Measurements from ENCODE around the gene AKAP7. TPM values are rescaled to one million over a fixed set of nuclear protein-coding genes. Genes with fewer than 3 reads are reported as not detected.

Gene AKAP7
- total and polyA plus RNA-seq, 5 experiments from 2014 or later = 13.7 to 20.9 (median 15.6) TPM

DNA sequence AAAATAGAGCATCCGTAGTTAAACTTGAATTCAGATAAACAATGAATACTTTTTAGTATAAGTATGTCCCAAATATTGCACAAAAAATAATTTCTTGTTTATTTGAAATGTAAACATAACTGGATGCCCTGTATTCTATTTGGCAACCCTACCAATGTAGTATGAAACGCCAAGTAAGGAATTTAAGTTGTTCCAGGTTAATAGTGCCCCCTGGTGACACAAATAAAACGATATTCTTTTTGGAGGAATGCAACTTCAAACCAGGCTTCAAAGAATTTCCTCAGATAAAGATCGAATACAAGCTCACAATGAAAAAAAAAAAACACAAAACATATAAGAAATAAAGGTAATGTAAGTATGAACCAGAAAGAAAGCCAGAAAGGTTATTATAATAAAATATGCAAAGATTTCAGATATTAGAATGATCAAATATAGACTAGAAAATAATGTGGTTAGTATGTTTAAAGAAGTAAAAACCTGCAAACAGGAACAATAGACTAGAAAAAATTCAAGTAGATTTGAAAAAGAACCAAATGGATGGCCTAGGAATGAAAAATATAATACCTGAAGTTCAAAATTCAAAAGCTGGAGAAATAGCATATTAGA lies 18.4 kb upstream of the AKAP7 start:
- H3K27me3 Mint-ChIP-seq = no peaks in the 10 kb centered on the region
- POLR2A ChIA-PET = interaction anchor here (2.3 kb wide), 1 partner anchor 231 kb away, joined by 7 read pairs; no protein-coding TSS in a partner anchor
- ATAC-seq = no peak
- H3K4me1 Mint-ChIP-seq = peaks cover 0 to 7% (median 0%) of the 10 kb centered on the region in 4 donors
- H3K27ac Mint-ChIP-seq = no peak overlapping the region
- no peaks in the 10 kb centered on the region for H3K36me3 Mint-ChIP-seq
- no peak overlapping the region for H3K4me3 Mint-ChIP-seq
- DNase-seq = peak in 5 of 10 donors; percentile 4 to 49 (median 49)
- H3K9me3 Mint-ChIP-seq = no peaks in the 10 kb centered on the region

DNA sequence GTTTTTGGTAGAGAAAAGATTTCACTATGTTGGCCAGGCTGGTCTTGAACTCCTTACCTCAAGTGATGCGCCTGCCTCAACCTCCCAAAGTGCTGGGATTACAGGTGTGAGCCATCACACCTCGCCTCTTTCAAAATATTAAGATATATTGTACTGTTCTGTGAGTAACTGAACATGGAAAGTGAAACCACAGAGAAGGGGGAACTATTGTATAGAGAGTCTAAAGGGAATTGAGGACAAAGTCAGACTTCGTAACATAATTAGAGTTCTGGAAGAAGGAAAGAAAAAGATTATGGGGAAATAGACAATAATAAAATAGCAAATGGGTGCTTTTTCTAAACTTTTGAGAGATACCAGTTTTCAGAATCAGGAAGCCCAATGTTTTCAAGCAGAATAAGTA lies 17.4 kb upstream of the AKAP7 start:
- Mint-ChIP-seq H3K9me3 (no peaks in the 10 kb centered on the region), H3K36me3 (no peaks in the 10 kb centered on the region), H3K4me3 (no peak overlapping the region), H3K4me1 (peaks cover 0 to 7% (median 0%) of the 10 kb centered on the region in 4 donors), H3K27me3 (no peaks in the 10 kb centered on the region), H3K27ac (no peak overlapping the region)
- no peak for ATAC-seq
- POLR2A ChIA-PET = interaction anchor here (2.3 kb wide), 1 partner anchor 232 kb away, joined by 7 read pairs; no protein-coding TSS in a partner anchor
- no peak for DNase-seq

DNA sequence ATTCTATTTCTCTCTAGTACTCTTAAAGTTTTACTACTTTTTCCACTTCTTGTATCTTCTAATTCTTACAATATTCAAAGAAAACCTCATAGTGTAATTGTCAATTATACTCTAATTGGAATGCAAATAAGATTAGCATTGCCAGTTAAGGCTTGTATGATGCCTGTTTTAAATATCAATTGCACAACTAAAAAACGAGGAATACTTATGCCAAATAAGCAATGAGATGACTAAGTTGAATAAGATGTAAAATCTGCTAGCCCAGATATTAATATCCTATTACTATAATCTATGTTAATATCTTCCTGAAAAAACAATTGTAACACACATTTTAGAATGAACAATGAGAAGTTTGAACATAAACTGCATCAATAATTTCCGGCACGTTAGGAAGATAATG lies 13.3 kb upstream of the AKAP7 start:
- ATAC-seq (no peak), DNase-seq (no peak)
- H3K4me1 Mint-ChIP-seq = peaks cover 0 to 7% (median 1%) of the 10 kb centered on the region in 4 donors
- H3K4me3 Mint-ChIP-seq = no peak overlapping the region
- H3K27me3 Mint-ChIP-seq = peaks cover 0 to 6% (median 0%) of the 10 kb centered on the region in 5 donors
- H3K9me3 Mint-ChIP-seq = no peaks in the 10 kb centered on the region
- no peak overlapping the region for H3K27ac Mint-ChIP-seq
- POLR2A ChIA-PET = no interaction called here
- H3K36me3 Mint-ChIP-seq = no peaks in the 10 kb centered on the region

DNA sequence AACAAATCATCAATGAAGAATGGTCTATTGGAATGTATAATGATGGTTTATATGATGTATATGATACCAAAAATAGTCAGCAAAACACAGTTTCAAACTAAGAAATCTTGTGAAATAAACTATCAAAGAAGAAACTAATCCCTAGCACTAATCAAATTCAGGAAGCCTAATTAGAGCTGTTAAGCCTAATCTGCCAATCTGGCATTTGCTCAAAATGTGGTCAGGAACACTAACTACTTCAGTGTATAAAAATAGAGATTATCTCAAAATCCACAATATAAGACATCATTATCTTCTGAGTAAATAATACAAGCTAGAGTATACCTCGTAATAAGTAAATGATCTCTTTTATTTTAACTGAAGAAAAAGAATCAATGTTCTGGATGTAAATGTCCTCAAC lies 12.8 kb upstream of the AKAP7 start:
- Mint-ChIP-seq H3K4me3 (no peak overlapping the region), H3K4me1 (peaks cover 0 to 6% (median 1%) of the 10 kb centered on the region in 4 donors), H3K9me3 (no peaks in the 10 kb centered on the region), H3K27me3 (peaks cover 0 to 6% (median 0%) of the 10 kb centered on the region in 5 donors), H3K36me3 (no peaks in the 10 kb centered on the region), H3K27ac (no peak overlapping the region)
- POLR2A ChIA-PET = no interaction called here
- no peak for ATAC-seq
- DNase-seq = no peak

DNA sequence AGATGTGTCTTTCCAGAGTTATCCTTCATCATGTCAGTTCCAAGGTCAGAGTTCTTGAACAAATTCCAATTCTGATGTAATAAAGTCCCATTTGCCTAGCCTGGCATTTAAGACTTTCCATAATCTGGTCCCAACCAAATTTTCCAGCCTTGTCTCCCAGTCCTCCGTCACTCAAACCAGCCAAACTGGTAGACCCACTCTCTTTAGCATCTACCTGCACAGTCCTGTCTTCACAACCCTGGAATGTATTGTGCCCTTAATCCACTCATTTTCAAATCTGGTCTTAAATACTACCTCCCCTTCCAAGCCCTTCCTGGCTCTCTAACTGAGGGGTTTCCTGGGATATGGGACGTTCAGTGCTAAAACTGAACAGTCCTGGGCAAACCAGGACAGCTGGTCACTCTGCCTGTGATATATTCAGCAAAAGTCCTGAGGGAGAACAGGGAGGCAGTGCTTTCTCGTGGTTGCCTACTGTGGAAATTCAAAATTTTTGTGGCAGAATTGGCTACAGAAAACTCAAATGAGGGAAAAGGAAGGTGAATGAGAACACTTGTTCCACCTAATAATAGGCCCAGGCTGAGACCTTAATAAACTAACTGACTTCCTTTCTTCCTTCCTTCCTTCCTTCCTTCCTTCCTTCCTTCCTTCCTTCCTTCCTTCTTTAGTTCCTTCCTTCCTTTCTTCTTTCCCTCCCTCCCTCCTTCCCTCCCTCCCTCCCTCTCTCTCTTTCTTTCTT lies 10.8 kb upstream of the AKAP7 start:
- peaks cover 0 to 8% (median 1%) of the 10 kb centered on the region in 5 donors for H3K27me3 Mint-ChIP-seq
- H3K4me3 Mint-ChIP-seq = no peak overlapping the region
- no peaks in the 10 kb centered on the region for H3K9me3 Mint-ChIP-seq
- H3K4me1 Mint-ChIP-seq = peaks cover 0 to 3% (median 0%) of the 10 kb centered on the region in 4 donors
- POLR2A ChIA-PET = no interaction called here
- H3K36me3 Mint-ChIP-seq = no peaks in the 10 kb centered on the region
- no peak for ATAC-seq
- no peak for DNase-seq
- peak overlapping the region in 1 of 10 donors; percentile 25 for H3K27ac Mint-ChIP-seq

DNA sequence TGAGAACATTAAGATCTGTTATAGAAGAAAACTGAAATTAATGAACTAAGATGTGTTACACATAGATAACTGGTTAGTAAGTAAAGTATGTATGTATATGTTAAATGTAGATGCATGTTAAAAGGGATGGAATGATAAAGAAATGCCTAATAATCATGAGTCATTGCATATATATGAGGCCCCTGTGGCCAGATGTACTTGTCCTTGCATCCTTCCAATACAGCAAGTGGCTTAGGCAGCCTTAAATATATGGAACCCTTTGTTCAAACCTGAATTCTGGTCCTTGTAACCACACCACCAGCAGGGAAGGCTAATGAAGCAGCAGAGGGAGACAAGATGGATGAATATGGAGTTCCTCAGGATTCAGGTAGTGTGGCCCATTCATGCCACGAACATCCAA lies 9.8 kb upstream of the AKAP7 start:
- Mint-ChIP-seq H3K9me3 (no peaks in the 10 kb centered on the region), H3K36me3 (no peaks in the 10 kb centered on the region), H3K4me3 (no peak overlapping the region), H3K27ac (no peak overlapping the region), H3K27me3 (peaks cover 0 to 8% (median 1%) of the 10 kb centered on the region in 5 donors), H3K4me1 (peaks cover 0 to 3% (median 0%) of the 10 kb centered on the region in 4 donors)
- DNase-seq = no peak
- POLR2A ChIA-PET = interaction anchor here (0.9 kb wide), 1 partner anchor 774 kb away, joined by 3 read pairs; no protein-coding TSS in a partner anchor
- ATAC-seq = no peak

DNA sequence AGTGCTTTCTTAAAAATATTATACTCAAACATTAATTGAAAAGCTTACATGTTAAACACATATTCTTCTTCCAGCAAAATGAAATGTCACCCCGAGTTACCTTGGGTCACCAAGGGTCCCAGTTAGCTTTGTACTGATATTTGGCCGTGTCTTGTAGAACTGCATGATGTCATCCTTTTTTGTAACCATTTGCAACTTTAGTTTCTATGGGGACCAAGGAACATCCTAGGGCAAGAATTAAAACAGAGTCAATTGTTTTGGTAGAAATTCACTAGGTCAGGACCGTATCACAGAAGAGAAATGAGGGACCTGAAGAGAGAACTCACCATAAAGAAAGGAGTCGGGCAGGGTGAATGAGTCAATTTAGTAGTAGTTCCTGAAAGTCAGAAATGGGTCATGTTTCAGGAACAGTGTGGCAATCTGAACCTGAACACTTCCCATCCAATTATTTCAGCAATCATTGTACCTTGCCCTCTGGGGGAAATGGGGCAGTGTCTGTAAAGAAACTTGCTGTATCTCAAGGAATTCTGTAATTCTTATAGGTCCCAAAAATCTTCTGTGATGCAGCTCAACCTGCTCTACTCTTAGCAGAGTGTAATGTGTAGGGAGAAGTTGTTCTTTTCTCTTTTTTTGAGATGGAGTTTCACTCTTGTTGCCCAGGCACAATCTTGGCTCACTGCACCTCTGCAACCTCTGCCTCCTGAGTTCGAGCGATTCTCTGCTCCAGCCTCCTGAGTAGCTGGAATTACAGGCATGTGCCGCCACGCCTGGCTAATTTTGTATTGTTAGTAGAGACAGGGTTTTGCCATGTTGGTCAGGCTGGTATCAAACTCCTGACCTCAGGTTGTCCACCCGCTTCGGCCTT lies 5.3 kb upstream of the AKAP7 start:
- H3K4me3 Mint-ChIP-seq = no peak overlapping the region
- no peak overlapping the region for H3K27ac Mint-ChIP-seq
- POLR2A ChIA-PET = interaction anchor here (0.7 kb wide), 1 partner anchor 14 kb away, joined by 4 read pairs; no protein-coding TSS in a partner anchor
- H3K4me1 Mint-ChIP-seq = peaks cover 5 to 12% (median 6%) of the 10 kb centered on the region in 4 donors
- DNase-seq (no peak), ATAC-seq (no peak)
- H3K9me3 Mint-ChIP-seq = no peaks in the 10 kb centered on the region
- peaks cover 0 to 2% (median 0%) of the 10 kb centered on the region in 5 donors for H3K27me3 Mint-ChIP-seq
- H3K36me3 Mint-ChIP-seq = no peaks in the 10 kb centered on the region

DNA sequence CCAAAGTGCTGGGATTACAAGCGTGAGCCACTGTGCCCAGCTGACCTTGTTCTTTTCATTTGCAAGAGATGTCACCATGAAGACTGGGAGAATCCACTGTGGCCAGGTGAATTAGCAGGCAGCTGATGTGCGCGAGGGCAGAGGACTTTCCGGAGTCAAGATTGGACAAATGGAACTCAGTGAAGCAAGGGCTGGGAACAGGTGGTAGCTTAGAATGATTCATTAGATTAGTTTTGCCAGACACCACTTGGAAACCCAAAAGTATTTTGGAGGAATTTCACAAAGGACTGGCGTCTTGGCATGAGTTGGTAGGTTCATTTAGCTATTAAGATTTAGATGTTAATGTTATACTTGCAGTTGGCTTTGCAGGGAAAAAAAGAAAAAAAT lies 4.7 kb upstream of the AKAP7 start:
- DNase-seq = no peak
- Mint-ChIP-seq H3K9me3 (no peaks in the 10 kb centered on the region), H3K36me3 (no peaks in the 10 kb centered on the region), H3K4me1 (peaks cover 5 to 13% (median 8%) of the 10 kb centered on the region in 4 donors), H3K4me3 (no peak overlapping the region), H3K27ac (no peak overlapping the region), H3K27me3 (peaks cover 0 to 2% (median 0%) of the 10 kb centered on the region in 5 donors)
- POLR2A ChIA-PET = no interaction called here
- no peak for ATAC-seq

DNA sequence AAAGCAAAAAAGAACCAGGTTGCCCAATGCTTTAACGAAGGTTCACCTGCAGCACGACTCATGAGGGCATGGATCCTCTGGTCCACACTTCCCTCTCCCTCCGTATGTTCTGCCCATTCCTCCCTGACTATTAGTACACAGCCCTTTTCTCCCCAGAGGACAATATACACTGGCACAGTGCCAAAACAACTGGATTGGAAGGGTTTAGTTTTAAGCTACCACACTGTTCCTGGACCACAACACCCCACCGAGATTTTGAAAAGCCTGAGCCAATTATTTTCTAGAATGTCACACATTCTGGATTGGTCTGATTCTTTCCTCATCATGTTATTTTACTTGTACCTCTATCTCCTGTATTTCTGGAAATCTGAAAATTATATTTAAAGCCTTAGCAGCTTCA lies 2.9 kb upstream of the AKAP7 start:
- Mint-ChIP-seq H3K27ac (peak overlapping the region in 1 of 10 donors; percentile 45), H3K9me3 (no peaks in the 10 kb centered on the region), H3K27me3 (peaks cover 0 to 2% (median 0%) of the 10 kb centered on the region in 5 donors), H3K4me1 (peaks cover 11 to 25% (median 18%) of the 10 kb centered on the region in 4 donors), H3K36me3 (no peaks in the 10 kb centered on the region), H3K4me3 (no peak overlapping the region)
- DNase-seq (no peak), ATAC-seq (no peak)
- POLR2A ChIA-PET = no interaction called here

DNA sequence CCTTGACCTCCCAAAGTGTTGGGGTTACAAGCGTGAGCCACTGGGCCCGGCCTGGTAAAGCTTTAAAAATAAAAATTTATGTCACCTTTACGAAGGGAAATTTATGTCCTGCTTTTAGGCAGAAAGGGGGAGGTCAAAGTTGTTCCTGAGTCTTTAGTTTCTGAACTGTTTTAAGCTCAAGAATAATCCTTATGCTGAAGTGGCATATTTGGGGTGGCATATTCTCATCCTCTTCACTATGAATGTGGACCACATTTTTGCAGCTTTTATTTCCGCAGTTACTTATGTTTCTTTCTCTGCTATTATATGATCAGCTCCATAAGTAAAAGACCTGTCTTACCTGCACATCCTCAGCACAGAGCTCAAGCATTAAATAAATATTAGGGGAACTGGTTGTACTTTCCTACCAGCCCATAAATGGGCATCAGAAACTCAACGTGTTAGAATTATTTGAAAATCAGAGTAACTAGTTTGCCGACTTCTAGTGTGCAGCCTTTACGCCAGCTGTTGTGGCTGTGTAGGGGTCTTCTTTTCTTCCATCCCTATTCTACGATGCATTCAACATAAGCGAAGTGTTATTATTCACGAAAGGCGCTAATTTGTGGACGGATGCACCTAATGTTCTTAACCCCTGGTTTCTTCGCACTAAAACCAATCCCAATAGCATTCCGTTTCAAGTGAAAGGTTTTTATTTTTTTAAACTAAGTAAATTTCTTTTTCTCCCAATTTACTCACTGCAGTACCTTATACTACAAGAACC lies 867 bp upstream of the AKAP7 start:
- Mint-ChIP-seq H3K27me3 (no peaks in the 10 kb centered on the region), H3K4me3 (peak overlapping the region; percentile 85 to 96 (median 92)), H3K4me1 (peaks cover 12 to 32% (median 25%) of the 10 kb centered on the region in 4 donors), H3K9me3 (no peaks in the 10 kb centered on the region), H3K27ac (peak overlapping the region; percentile 79 to 99 (median 96)), H3K36me3 (peaks cover 0 to 3% (median 0%) of the 10 kb centered on the region in 3 donors)
- ATAC-seq = no peak
- POLR2A ChIA-PET = interaction anchor here (0.8 kb wide), 1 partner anchor 397 kb away, joined by 3 read pairs; no protein-coding TSS in a partner anchor
- no peak for DNase-seq

DNA sequence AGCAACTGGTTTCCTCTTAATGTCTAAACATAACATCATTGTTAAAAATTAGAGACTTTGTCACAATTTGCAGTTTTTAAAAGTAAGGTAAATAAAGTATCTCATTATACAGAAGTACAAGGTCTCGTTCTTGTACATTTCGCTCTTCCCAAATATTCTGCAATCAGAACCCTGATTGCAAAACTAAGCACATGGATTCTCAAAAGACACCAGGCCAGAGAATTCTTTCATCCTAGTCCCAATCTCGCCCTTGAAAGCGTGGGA lies 355 bp upstream of the AKAP7 start:
- H3K4me1 Mint-ChIP-seq = peaks cover 12 to 38% (median 30%) of the 10 kb centered on the region in 4 donors
- no peak for DNase-seq
- H3K9me3 Mint-ChIP-seq = no peaks in the 10 kb centered on the region
- POLR2A ChIA-PET = interaction anchor here (0.9 to 1.6 kb wide), 4 partner anchors 27 to 65 kb away, joined by 3 read pairs; no protein-coding TSS in a partner anchor
- ATAC-seq = no peak
- no peaks in the 10 kb centered on the region for H3K27me3 Mint-ChIP-seq
- H3K4me3 Mint-ChIP-seq = peak overlapping the region; percentile 85 to 96 (median 92)
- peaks cover 0 to 3% (median 0%) of the 10 kb centered on the region in 3 donors for H3K36me3 Mint-ChIP-seq
- H3K27ac Mint-ChIP-seq = peak overlapping the region; percentile 79 to 99 (median 96)
